Sigmoid colon (tissue), 7 donors: ENCODE measurements around the gene NTN1. TPM values are rescaled to one million over a fixed set of nuclear protein-coding genes. Genes with fewer than 3 reads are reported as not detected.

Source experiments
- DNase-seq: peaks from one replicate; pipeline ENCODE4 v3.0.0-alpha.2; 2019
- H3K27ac ChIP-seq, 4 donors: fragments of 200-600 bp; sonication (generic); one replicate each; pipeline ENCODE4 v1.5.1; 2016 to 2019; ENCODE audit warnings: mild to moderate bottlenecking in 1 of 4
- H3K27me3 ChIP-seq, 3 donors: fragments of 200-600 bp; sonication (generic); one replicate each; pipeline ENCODE4 v1.5.1; 2019; ENCODE audit warnings: mild to moderate bottlenecking in 1 of 3
- H3K36me3 ChIP-seq, 4 donors: fragments of 200-600 bp; sonication (generic); one replicate each; pipeline ENCODE4 v1.5.1; 2016 to 2019
- H3K4me1 ChIP-seq, 4 donors: fragments of 200-600 bp; sonication (generic); one replicate each; pipeline ENCODE4 v1.5.1; 2017 to 2019
- H3K4me3 ChIP-seq, 4 donors: fragments of 200-600 bp; sonication (generic); one replicate each; pipeline ENCODE4 v1.5.1; 2017 to 2019; ENCODE audit warnings: mild to moderate bottlenecking in 2 of 4, moderate library complexity in 1 of 4
- H3K9me3 ChIP-seq, 4 donors: fragments of 200-600 bp in 3 of 4; sonication (generic) in 3 of 4; one replicate each; pipeline versions ENCODE4 v1.5.1 to v1.6.1; 2013 to 2019
- CTCF ChIP-seq, 4 experiments: fragments of 450-650 bp in 3 of 4; fragments of 200-600 bp in 1 of 4; IDR thresholded peaks; one replicate each; pipeline ENCODE4 v1.5.1; 2016 to 2019; ENCODE audit warnings: antibody characterized with exemption in 4 of 4, mild to moderate bottlenecking in 3 of 4, moderate library complexity in 2 of 4
- EP300 ChIP-seq, 4 donors: sonication (generic); formaldehyde crosslinking; IDR thresholded peaks; one replicate each; pipeline ENCODE4 v1.6.1; 2017; ENCODE audit warnings: antibody characterized with exemption in 4 of 4
- POLR2A ChIP-seq, 2 donors: fragments of 450-650 bp; IDR thresholded peaks; one replicate each; pipeline ENCODE4 v1.6.1; 2016; ENCODE audit warnings: antibody characterized with exemption in 2 of 2, mild to moderate bottlenecking in 2 of 2, moderate library complexity in 2 of 2
- POLR2AphosphoS5 ChIP-seq, 4 donors: sonication (generic); formaldehyde crosslinking; IDR thresholded peaks; one replicate each; pipeline ENCODE4 v1.6.1; 2017; ENCODE audit warnings: antibody characterized with exemption in 4 of 4
- WGBS, 2 donors: extraction: QIAGEN DNeasy Blood & Tissue Kit; methylation state at CpG; one replicate each; pipeline ENCODE4 v1.1.7; 2013; 5-methylcytosine and 5-hydroxymethylcytosine counted together
- intact Hi-C: fragments of 100-400 bp; cut with DNase I; formaldehyde crosslinking; loops from one replicate; pipeline ENCODE4 v1.15.1; 2023
- polyA plus RNA-seq, 3 donors: library from polyadenylated mRNA; stranded (reverse); fragments of 200-250 nt; gene quantifications; one replicate each; pipeline ENCODE4 v1.2.3, GENCODE V29; 2013
- total RNA-seq, 4 donors: library from RNA; depleted of rRNA; stranded (reverse); fragments of >200 nt; gene quantifications; one replicate each; pipeline ENCODE4 v1.1.0, GENCODE V29; 2016
- donor health status: healthy with polysubstance abuse.
- donor health status: Bipolar disorder and iron deficiency.
- donor health status: healthy.

NTN1 gene
- total and polyA plus RNA-seq, 7 donors = 0.69 to 20.3 (median 10.5) TPM

GRCh38 chr17:9002606-9003354 lies 18.5 kb upstream of the NTN1 start:
- TF ChIP-seq POLR2AphosphoS5 (IDR thresholded peaks at IDR 0.05) (peak in 1 of 4 donors; percentile 29), POLR2A (IDR thresholded peaks at IDR 0.05) (no peak), CTCF (IDR thresholded peaks at IDR 0.05) (peak in 2 of 4 experiments; percentile 24 to 48), EP300 (IDR thresholded peaks at IDR 0.05) (no peak)
- Histone ChIP-seq H3K36me3 (no peaks in the 10 kb centered on the region), H3K9me3 (no peaks in the 10 kb centered on the region), H3K27me3 (peaks cover 0 to 13% (median 8%) of the 10 kb centered on the region in 3 donors), H3K4me1 (peaks cover 0 to 48% (median 26%) of the 10 kb centered on the region in 4 donors), H3K27ac (peak overlapping the region; percentile 51 to 74 (median 58)), H3K4me3 (peak overlapping the region; percentile 28 to 70 (median 56))
- 2% methylated on average over 69 of the region's 69 CpGs for WGBS, 2 donors
- DNase-seq = no peak
- intact Hi-C loops = loop anchor here (2.0 to 5.0 kb wide), 2 partner anchors 155 to 236 kb away; no protein-coding TSS in a partner anchor

GRCh38 chr17:9003355-9004131 lies 17.8 kb upstream of the NTN1 start:
- TF ChIP-seq POLR2A (IDR thresholded peaks at IDR 0.05) (no peak), POLR2AphosphoS5 (IDR thresholded peaks at IDR 0.05) (no peak), EP300 (IDR thresholded peaks at IDR 0.05) (no peak), CTCF (IDR thresholded peaks at IDR 0.05) (no peak)
- intact Hi-C loops = loop anchor here (2.0 to 5.0 kb wide), 2 partner anchors 154 to 235 kb away; no protein-coding TSS in a partner anchor
- Histone ChIP-seq H3K36me3 (no peaks in the 10 kb centered on the region), H3K9me3 (no peaks in the 10 kb centered on the region), H3K4me1 (peaks cover 0 to 48% (median 26%) of the 10 kb centered on the region in 4 donors), H3K4me3 (peak overlapping the region; percentile 28 to 70 (median 56)), H3K27ac (peak overlapping the region; percentile 51 to 74 (median 58)), H3K27me3 (peaks cover 0 to 13% (median 8%) of the 10 kb centered on the region in 3 donors)
- DNase-seq = no peak
- 2 to 3% methylated on average over 90 of the region's 90 CpGs for WGBS, 2 donors

GRCh38 chr17:9004132-9004960 lies 17.0 kb upstream of the NTN1 start:
- intact Hi-C loops = loop anchor here (5.0 kb wide), 1 partner anchor 153 kb away; no protein-coding TSS in a partner anchor
- peak overlapping the region; percentile 24 to 70 (median 56) for H3K4me3 ChIP-seq
- no peaks in the 10 kb centered on the region for H3K9me3 ChIP-seq
- 14 to 21% methylated on average over 58 of the region's 58 CpGs for WGBS, 2 donors
- no peak for DNase-seq
- peaks cover 0 to 48% (median 26%) of the 10 kb centered on the region in 4 donors for H3K4me1 ChIP-seq
- peak overlapping the region in 1 of 4 donors; percentile 14 for H3K27ac ChIP-seq
- TF ChIP-seq POLR2A (IDR thresholded peaks at IDR 0.05) (no peak), EP300 (IDR thresholded peaks at IDR 0.05) (no peak), POLR2AphosphoS5 (IDR thresholded peaks at IDR 0.05) (no peak), CTCF (IDR thresholded peaks at IDR 0.05) (no peak)
- H3K36me3 ChIP-seq = no peaks in the 10 kb centered on the region
- H3K27me3 ChIP-seq = peaks cover 0 to 13% (median 8%) of the 10 kb centered on the region in 3 donors

- no peak overlapping the region for H3K4me3 ChIP-seq
- peaks cover 0 to 13% (median 8%) of the 10 kb centered on the region in 3 donors for H3K27me3 ChIP-seq
- WGBS, 2 donors = 67 to 68% methylated on average over 6 of the region's 6 CpGs
- no peak for DNase-seq
- H3K9me3 ChIP-seq = no peaks in the 10 kb centered on the region
- no peaks in the 10 kb centered on the region for H3K36me3 ChIP-seq
- intact Hi-C loops = loop anchor here (5.0 kb wide), 2 partner anchors 97 to 152 kb away; no protein-coding TSS in a partner anchor
- H3K27ac ChIP-seq = peak overlapping the region in 1 of 4 donors; percentile 72
- peaks cover 0 to 51% (median 28%) of the 10 kb centered on the region in 4 donors for H3K4me1 ChIP-seq
- TF ChIP-seq POLR2A (IDR thresholded peaks at IDR 0.05) (no peak), POLR2AphosphoS5 (IDR thresholded peaks at IDR 0.05) (no peak), CTCF (IDR thresholded peaks at IDR 0.05) (no peak), EP300 (IDR thresholded peaks at IDR 0.05) (no peak)
Measured at GRCh38 chr17:9004961-9005285, 16.4 kb upstream of the NTN1 start.
